Measurements from ENCODE around the gene TSPAN17. TPM values are rescaled to one million over a fixed set of nuclear protein-coding genes. Genes with fewer than 3 reads are reported as not detected.

TSPAN17 gene
- total RNA-seq, 1 donor from 2014 or later, result 14.6 TPM

DNA sequence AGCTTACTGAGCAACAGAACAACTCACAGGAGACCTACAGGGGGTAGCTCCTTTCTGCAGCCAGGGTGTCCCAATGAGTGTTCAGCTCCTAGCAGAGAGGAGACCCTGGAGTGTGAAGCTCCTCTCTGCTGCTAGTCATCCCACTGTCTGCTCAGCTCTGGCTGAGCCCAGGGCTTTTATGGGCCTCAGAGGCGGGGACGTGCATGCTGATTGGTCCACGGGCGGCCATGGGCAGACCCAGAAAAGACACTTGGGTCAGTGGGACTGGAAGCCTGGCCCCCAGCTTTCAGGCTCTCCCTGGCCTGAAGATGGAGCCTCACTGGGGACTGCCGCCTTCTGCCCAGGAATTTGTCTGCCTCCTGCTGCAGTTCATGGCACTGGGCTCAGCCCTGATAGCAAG, 40.6 kb downstream of the TSPAN17 start:
- Histone ChIP-seq H3K9me3 (ENCODE audit: control insufficient read depth in 3 of 3, low read length in 3 of 3) (peaks cover 0 to 2% (median 0%) of the 10 kb centered on the region in 3 donors), H3K27ac (ENCODE audit: low read depth, low read length) (no peak overlapping the region), H3K36me3 (ENCODE audit: control insufficient read depth in 3 of 3, insufficient read depth in 3 of 3, low read length in 3 of 3) (no peaks in the 10 kb centered on the region), H3K9ac (ENCODE audit: low read depth in 1 of 3, low read length in 3 of 3) (no peak overlapping the region), H3K27me3 (ENCODE audit: control insufficient read depth in 3 of 3, insufficient read depth in 3 of 3, low read length in 3 of 3) (peaks cover 6 to 29% (median 17%) of the 10 kb centered on the region in 3 donors), H3K4me3 (ENCODE audit: low read length in 3 of 3) (no peak overlapping the region), H3K4me1 (ENCODE audit: control insufficient read depth in 3 of 3, insufficient read depth in 3 of 3, low read length in 3 of 3) (peaks cover 0 to under 1% (median 0%) of the 10 kb centered on the region in 3 donors)

DNA sequence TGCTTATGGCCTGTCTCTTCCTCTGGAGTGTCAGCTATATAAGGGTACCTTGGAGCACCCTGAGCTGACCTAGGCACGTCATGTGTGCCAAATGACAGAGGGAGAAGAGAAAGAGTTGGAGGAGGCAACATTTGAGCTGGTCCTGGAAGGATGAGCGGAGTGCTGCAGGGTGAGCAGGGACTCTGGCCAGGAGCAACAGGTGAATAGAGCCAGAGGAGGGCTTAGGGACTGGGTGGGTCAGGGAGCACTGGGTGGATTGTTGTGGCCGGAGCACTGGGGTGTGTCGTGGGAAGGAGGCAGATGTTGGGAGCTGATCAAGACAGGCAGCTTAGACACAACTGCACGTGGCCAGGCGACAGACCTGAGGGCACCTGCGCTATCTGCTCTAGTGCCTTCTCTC, 43.6 kb downstream of the TSPAN17 start:
- H3K4me3 ChIP-seq (ENCODE audit: low read length in 3 of 3), result no peak overlapping the region
- H3K36me3 ChIP-seq (ENCODE audit: control insufficient read depth in 3 of 3, insufficient read depth in 3 of 3, low read length in 3 of 3), result no peaks in the 10 kb centered on the region
- peaks cover 4 to 6% (median 6%) of the 10 kb centered on the region in 3 donors for H3K4me1 ChIP-seq (ENCODE audit: control insufficient read depth in 3 of 3, insufficient read depth in 3 of 3, low read length in 3 of 3)
- H3K9me3 ChIP-seq (ENCODE audit: control insufficient read depth in 3 of 3, low read length in 3 of 3), result peaks cover 0 to 2% (median 0%) of the 10 kb centered on the region in 3 donors
- H3K27ac ChIP-seq (ENCODE audit: low read depth, low read length), result no peak overlapping the region
- H3K9ac ChIP-seq (ENCODE audit: low read depth in 1 of 3, low read length in 3 of 3), result no peak overlapping the region
- peaks cover 21 to 53% (median 36%) of the 10 kb centered on the region in 3 donors for H3K27me3 ChIP-seq (ENCODE audit: control insufficient read depth in 3 of 3, insufficient read depth in 3 of 3, low read length in 3 of 3)

DNA sequence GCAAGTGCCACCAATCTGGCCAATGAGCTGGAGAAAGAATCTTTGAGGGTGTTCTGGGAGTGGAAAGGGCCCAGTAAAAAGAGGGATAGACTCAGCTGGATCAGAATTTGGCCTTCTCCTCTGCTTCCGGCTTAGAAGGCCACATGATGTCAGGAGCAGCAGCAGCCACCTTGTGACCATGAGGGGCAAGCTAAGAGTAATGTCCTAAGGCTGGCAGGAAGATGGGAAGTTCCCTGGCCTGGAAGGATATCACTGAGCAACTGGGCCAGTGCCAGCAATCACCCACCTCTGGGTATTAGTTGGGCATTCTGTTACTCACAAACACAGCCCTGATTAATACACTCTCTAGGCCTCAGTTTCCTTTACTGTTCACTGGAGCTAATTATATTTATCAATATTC, 44.2 kb downstream of the TSPAN17 start:
- Histone ChIP-seq H3K27ac (ENCODE audit: low read depth, low read length) (no peak overlapping the region), H3K9ac (ENCODE audit: low read depth in 1 of 3, low read length in 3 of 3) (no peak overlapping the region), H3K36me3 (ENCODE audit: control insufficient read depth in 3 of 3, insufficient read depth in 3 of 3, low read length in 3 of 3) (no peaks in the 10 kb centered on the region), H3K4me1 (ENCODE audit: control insufficient read depth in 3 of 3, insufficient read depth in 3 of 3, low read length in 3 of 3) (peaks cover 4 to 6% (median 6%) of the 10 kb centered on the region in 3 donors), H3K27me3 (ENCODE audit: control insufficient read depth in 3 of 3, insufficient read depth in 3 of 3, low read length in 3 of 3) (peaks cover 24 to 60% (median 42%) of the 10 kb centered on the region in 3 donors), H3K4me3 (ENCODE audit: low read length in 3 of 3) (no peak overlapping the region), H3K9me3 (ENCODE audit: control insufficient read depth in 3 of 3, low read length in 3 of 3) (peaks cover 0 to 2% (median 0%) of the 10 kb centered on the region in 3 donors)

DNA sequence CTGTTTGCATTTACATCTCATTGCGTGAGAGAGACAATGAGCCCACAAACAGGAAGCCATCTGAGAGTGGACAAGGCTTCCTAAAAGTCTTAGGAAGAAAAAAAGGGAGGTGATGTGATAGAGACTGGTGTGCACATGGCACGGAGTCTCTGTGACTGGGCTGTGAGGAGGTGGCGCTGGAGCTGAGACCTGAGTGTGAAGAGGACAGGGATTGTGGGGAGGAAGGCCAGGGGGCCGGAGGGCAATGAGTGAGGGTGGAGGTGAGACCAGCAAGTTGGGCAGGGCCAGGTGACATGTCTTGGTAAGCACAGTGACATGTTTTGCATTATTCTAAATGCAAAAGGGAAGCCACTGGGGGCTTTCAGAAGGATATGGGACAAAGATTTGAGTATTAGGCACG, 45.0 kb downstream of the TSPAN17 start:
- Histone ChIP-seq H3K9me3 (ENCODE audit: control insufficient read depth in 3 of 3, low read length in 3 of 3) (peaks cover 0 to 2% (median 0%) of the 10 kb centered on the region in 3 donors), H3K36me3 (ENCODE audit: control insufficient read depth in 3 of 3, insufficient read depth in 3 of 3, low read length in 3 of 3) (no peaks in the 10 kb centered on the region), H3K4me3 (ENCODE audit: low read length in 3 of 3) (no peak overlapping the region), H3K27me3 (ENCODE audit: control insufficient read depth in 3 of 3, insufficient read depth in 3 of 3, low read length in 3 of 3) (peaks cover 24 to 68% (median 50%) of the 10 kb centered on the region in 3 donors), H3K27ac (ENCODE audit: low read depth, low read length) (no peak overlapping the region), H3K4me1 (ENCODE audit: control insufficient read depth in 3 of 3, insufficient read depth in 3 of 3, low read length in 3 of 3) (peaks cover 4 to 6% (median 6%) of the 10 kb centered on the region in 3 donors), H3K9ac (ENCODE audit: low read depth in 1 of 3, low read length in 3 of 3) (no peak overlapping the region)

DNA sequence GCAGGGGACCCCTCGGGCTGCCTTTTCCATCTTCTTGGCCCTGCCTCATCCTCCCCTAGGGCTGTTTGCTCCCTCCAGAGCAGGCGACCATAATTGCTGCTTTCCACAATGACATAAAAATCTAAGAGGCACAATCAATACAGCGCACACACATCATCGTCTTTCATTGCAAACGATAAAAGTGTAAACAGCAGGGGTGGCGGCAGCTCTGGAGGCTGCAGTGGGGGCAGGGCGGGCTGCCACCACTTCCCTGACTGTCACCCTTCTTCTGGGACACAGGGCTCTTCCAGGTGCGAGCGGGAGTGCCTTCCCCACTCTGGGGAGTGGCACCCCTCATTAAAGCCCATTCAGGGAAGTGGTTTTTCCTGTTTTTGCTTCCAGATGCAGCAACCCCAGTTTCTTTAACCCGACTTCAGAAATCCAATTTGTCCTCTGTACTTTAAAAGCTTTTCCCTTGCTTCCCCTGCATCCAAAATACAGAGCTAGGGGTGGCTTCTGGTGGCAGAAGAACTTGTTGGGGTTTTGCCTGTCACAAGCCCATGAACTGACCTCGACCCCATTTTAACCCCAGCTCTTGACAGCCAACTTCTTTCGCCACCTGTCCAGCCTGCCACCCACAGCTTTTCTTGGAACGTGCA, 45.7 kb downstream of the TSPAN17 start:
- Histone ChIP-seq H3K4me1 (ENCODE audit: control insufficient read depth in 3 of 3, insufficient read depth in 3 of 3, low read length in 3 of 3) (peaks cover 4 to 6% (median 6%) of the 10 kb centered on the region in 3 donors), H3K27me3 (ENCODE audit: control insufficient read depth in 3 of 3, insufficient read depth in 3 of 3, low read length in 3 of 3) (peaks cover 29 to 73% (median 56%) of the 10 kb centered on the region in 3 donors)

DNA sequence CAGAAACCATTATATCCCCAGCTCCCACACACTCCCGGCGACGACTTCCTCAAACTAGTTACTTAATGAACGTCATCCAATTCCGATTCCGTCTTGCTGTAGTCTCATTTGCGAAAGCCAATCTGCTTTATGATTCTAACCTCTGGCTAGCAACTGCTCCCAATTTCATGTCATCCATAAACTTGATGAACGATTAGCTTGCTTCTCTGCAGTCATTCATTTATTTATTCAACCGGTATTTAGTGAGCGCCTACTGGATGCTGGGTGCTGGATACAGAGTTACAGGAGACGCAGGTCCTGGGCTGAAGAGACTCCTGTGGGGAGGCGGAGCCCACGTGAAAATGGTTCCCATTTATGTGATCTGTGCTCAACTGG, 46.2 kb downstream of the TSPAN17 start:
- peaks cover 29 to 78% (median 60%) of the 10 kb centered on the region in 3 donors for H3K27me3 ChIP-seq (ENCODE audit: control insufficient read depth in 3 of 3, insufficient read depth in 3 of 3, low read length in 3 of 3)
- H3K36me3 ChIP-seq (ENCODE audit: control insufficient read depth in 3 of 3, insufficient read depth in 3 of 3, low read length in 3 of 3), result no peaks in the 10 kb centered on the region

More for the DNA sequence above, 45.7 kb downstream of the TSPAN17 start:
- Histone ChIP-seq H3K4me3 (ENCODE audit: low read length in 3 of 3) (no peak overlapping the region), H3K9me3 (ENCODE audit: control insufficient read depth in 3 of 3, low read length in 3 of 3) (peaks cover 0 to 2% (median 0%) of the 10 kb centered on the region in 3 donors), H3K9ac (ENCODE audit: low read depth in 1 of 3, low read length in 3 of 3) (no peak overlapping the region), H3K36me3 (ENCODE audit: control insufficient read depth in 3 of 3, insufficient read depth in 3 of 3, low read length in 3 of 3) (no peaks in the 10 kb centered on the region), H3K27ac (ENCODE audit: low read depth, low read length) (no peak overlapping the region)

DNA sequence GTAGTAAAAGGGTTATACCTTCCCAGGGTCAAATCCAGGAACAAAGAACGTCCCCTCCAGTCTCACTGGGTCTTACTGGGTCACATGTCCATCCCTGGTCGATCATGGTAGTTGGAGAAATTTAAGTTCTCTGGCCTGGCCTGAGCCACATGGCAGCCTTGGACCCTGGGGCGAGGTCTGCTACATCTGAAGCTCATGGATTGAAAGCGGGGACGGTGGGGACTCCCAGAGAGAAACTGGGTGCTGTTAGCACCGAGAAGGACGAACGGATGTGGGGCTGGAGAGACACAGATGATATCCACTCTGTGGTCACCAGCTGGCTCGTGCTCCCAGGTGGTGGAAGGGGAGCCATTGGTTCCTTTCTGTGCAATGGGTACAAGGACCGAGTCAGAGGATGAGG, 46.9 kb downstream of the TSPAN17 start:
- H3K9me3 ChIP-seq (ENCODE audit: control insufficient read depth in 3 of 3, low read length in 3 of 3), result peaks cover 0 to 2% (median 0%) of the 10 kb centered on the region in 3 donors
- peaks cover 4 to 6% (median 6%) of the 10 kb centered on the region in 3 donors for H3K4me1 ChIP-seq (ENCODE audit: control insufficient read depth in 3 of 3, insufficient read depth in 3 of 3, low read length in 3 of 3)
- no peaks in the 10 kb centered on the region for H3K36me3 ChIP-seq (ENCODE audit: control insufficient read depth in 3 of 3, insufficient read depth in 3 of 3, low read length in 3 of 3)
- H3K27ac ChIP-seq (ENCODE audit: low read depth, low read length), result no peak overlapping the region
- H3K9ac ChIP-seq (ENCODE audit: low read depth in 1 of 3, low read length in 3 of 3), result no peak overlapping the region
- H3K27me3 ChIP-seq (ENCODE audit: control insufficient read depth in 3 of 3, insufficient read depth in 3 of 3, low read length in 3 of 3), result peaks cover 29 to 82% (median 64%) of the 10 kb centered on the region in 3 donors
- no peak overlapping the region for H3K4me3 ChIP-seq (ENCODE audit: low read length in 3 of 3)

More for the DNA sequence above, 46.2 kb downstream of the TSPAN17 start:
- no peak overlapping the region for H3K9ac ChIP-seq (ENCODE audit: low read depth in 1 of 3, low read length in 3 of 3)
- no peak overlapping the region for H3K4me3 ChIP-seq (ENCODE audit: low read length in 3 of 3)
- H3K27ac ChIP-seq (ENCODE audit: low read depth, low read length), result no peak overlapping the region
- peaks cover 4 to 6% (median 6%) of the 10 kb centered on the region in 3 donors for H3K4me1 ChIP-seq (ENCODE audit: control insufficient read depth in 3 of 3, insufficient read depth in 3 of 3, low read length in 3 of 3)
- H3K9me3 ChIP-seq (ENCODE audit: control insufficient read depth in 3 of 3, low read length in 3 of 3), result peaks cover 0 to 2% (median 0%) of the 10 kb centered on the region in 3 donors

DNA sequence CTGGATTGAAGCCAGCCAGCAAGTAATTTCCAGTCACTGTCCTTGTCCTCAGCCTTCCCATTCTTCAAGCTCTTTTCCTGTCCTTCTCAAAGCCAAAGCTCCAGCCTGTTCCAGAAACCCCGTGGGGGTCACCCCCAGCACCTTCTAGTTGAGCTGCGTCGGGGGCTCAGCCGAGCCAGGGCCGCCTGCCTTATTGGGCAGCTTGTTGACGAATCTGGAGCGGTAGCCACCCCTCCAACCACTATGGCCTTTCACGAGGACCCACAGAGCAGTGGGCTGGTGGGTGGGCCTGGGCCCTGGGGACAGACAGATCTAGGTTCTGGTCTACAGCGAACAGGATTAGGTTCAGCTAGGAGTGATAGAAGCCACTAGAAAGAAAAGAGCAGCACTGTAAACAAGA, 47.3 kb downstream of the TSPAN17 start:
- Histone ChIP-seq H3K9ac (ENCODE audit: low read depth in 1 of 3, low read length in 3 of 3) (no peak overlapping the region), H3K36me3 (ENCODE audit: control insufficient read depth in 3 of 3, insufficient read depth in 3 of 3, low read length in 3 of 3) (no peaks in the 10 kb centered on the region), H3K27ac (ENCODE audit: low read depth, low read length) (no peak overlapping the region), H3K4me1 (ENCODE audit: control insufficient read depth in 3 of 3, insufficient read depth in 3 of 3, low read length in 3 of 3) (peaks cover 4 to 6% (median 6%) of the 10 kb centered on the region in 3 donors), H3K9me3 (ENCODE audit: control insufficient read depth in 3 of 3, low read length in 3 of 3) (peaks cover 0 to 2% (median 0%) of the 10 kb centered on the region in 3 donors), H3K4me3 (ENCODE audit: low read length in 3 of 3) (no peak overlapping the region), H3K27me3 (ENCODE audit: control insufficient read depth in 3 of 3, insufficient read depth in 3 of 3, low read length in 3 of 3) (peaks cover 25 to 81% (median 63%) of the 10 kb centered on the region in 3 donors)

DNA sequence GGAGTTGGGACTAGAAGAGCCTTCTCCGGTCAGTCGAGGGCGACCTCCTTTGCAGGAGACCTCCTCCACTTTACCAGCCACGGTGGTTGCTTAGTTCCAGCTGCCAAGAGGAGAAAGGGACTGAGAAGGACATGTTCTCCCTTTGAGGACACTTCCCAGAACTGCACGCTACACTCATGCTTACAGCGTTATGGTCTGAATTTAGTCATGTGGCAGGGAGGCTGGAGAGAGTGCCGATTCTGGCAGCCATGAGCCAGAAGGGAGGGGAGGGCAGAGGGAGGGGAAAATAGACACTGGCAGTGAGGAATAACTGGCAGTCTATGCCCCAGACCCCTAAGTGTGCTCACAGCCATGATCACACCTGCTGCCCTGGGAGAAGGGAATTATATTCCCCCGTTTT, 47.8 kb downstream of the TSPAN17 start:
- Histone ChIP-seq H3K4me3 (ENCODE audit: low read length in 3 of 3) (no peak overlapping the region), H3K27me3 (ENCODE audit: control insufficient read depth in 3 of 3, insufficient read depth in 3 of 3, low read length in 3 of 3) (peaks cover 23 to 81% (median 65%) of the 10 kb centered on the region in 3 donors), H3K36me3 (ENCODE audit: control insufficient read depth in 3 of 3, insufficient read depth in 3 of 3, low read length in 3 of 3) (no peaks in the 10 kb centered on the region), H3K27ac (ENCODE audit: low read depth, low read length) (no peak overlapping the region), H3K9ac (ENCODE audit: low read depth in 1 of 3, low read length in 3 of 3) (no peak overlapping the region), H3K4me1 (ENCODE audit: control insufficient read depth in 3 of 3, insufficient read depth in 3 of 3, low read length in 3 of 3) (peaks cover 4 to 6% (median 6%) of the 10 kb centered on the region in 3 donors), H3K9me3 (ENCODE audit: control insufficient read depth in 3 of 3, low read length in 3 of 3) (peaks cover 0 to 2% (median 0%) of the 10 kb centered on the region in 3 donors)

DNA sequence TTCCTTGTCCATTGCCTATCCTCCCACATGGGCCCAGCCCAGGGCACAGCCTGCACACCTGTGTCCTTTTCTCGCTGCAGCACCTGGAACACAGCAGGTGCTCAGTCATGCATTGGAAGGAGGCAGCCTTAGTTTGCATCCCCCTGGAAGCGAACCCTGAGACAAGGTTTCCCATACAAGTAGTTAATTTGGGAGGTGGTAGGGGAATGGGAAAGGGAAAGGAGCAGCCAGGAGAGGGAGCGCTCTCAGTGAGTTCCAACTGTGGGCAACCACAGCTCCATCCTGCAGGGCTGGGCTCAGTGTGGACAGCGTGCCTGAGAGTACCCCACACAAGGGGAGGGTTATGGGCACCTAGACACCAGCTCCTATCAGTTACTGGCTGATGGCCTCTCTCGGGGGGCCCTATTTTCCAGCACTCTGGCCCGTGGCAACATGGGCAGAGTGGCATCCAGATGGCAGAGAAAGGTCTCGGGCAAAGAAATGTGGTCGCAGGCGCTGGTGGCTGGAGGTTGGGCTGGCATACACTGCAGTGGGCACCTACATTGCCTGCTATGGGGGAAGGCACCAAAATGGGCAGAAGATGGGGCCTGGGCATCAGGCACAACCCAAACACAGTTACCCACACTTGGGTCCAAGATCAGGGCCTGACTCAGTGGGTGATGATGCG, 50.1 kb downstream of the TSPAN17 start:
- no peak overlapping the region for H3K27ac ChIP-seq (ENCODE audit: low read depth, low read length)
- H3K9ac ChIP-seq (ENCODE audit: low read depth in 1 of 3, low read length in 3 of 3), result no peak overlapping the region
- peaks cover 4 to 6% (median 6%) of the 10 kb centered on the region in 3 donors for H3K4me1 ChIP-seq (ENCODE audit: control insufficient read depth in 3 of 3, insufficient read depth in 3 of 3, low read length in 3 of 3)
- peaks cover 23 to 76% (median 69%) of the 10 kb centered on the region in 3 donors for H3K27me3 ChIP-seq (ENCODE audit: control insufficient read depth in 3 of 3, insufficient read depth in 3 of 3, low read length in 3 of 3)
- H3K9me3 ChIP-seq (ENCODE audit: control insufficient read depth in 3 of 3, low read length in 3 of 3), result no peaks in the 10 kb centered on the region
- H3K4me3 ChIP-seq (ENCODE audit: low read length in 3 of 3), result no peak overlapping the region
- H3K36me3 ChIP-seq (ENCODE audit: control insufficient read depth in 3 of 3, insufficient read depth in 3 of 3, low read length in 3 of 3), result no peaks in the 10 kb centered on the region
